ENCODE results near the gene ANGEL2.

ANGEL2 gene

GRCh38 chr1:212981025-212981495 lies 34.6 kb downstream of the ANGEL2 start:
- Histone ChIP-seq H3K36me3 (ENCODE audit: control insufficient read depth, insufficient read depth, low read length) (no peaks in the 10 kb centered on the region), H3K9ac (ENCODE audit: low read length) (no peak overlapping the region)

GRCh38 chr1:212980123-212980785 lies 35.4 kb downstream of the ANGEL2 start:
- Histone ChIP-seq H3K4me3 (ENCODE audit: low read length) (no peak overlapping the region), H3K36me3 (ENCODE audit: control insufficient read depth, insufficient read depth, low read length) (no peaks in the 10 kb centered on the region), H3K9ac (ENCODE audit: low read length) (no peak overlapping the region), H3K4me1 (ENCODE audit: control insufficient read depth, insufficient read depth, low read length) (peaks cover 10% of the 10 kb centered on the region), H3K27me3 (ENCODE audit: control insufficient read depth, insufficient read depth, low read length) (no peaks in the 10 kb centered on the region), H3K9me3 (ENCODE audit: control insufficient read depth, low read length) (no peaks in the 10 kb centered on the region)

More at GRCh38 chr1:212981025-212981495, 34.6 kb downstream of the ANGEL2 start:
- H3K4me3 ChIP-seq (ENCODE audit: low read length) = no peak overlapping the region
- H3K4me1 ChIP-seq (ENCODE audit: control insufficient read depth, insufficient read depth, low read length) = peaks cover 10% of the 10 kb centered on the region
- H3K27me3 ChIP-seq (ENCODE audit: control insufficient read depth, insufficient read depth, low read length) = no peaks in the 10 kb centered on the region
- H3K9me3 ChIP-seq (ENCODE audit: control insufficient read depth, low read length) = no peaks in the 10 kb centered on the region

GRCh38 chr1:212979340-212980122 lies 36.1 kb downstream of the ANGEL2 start:
- H3K9ac ChIP-seq (ENCODE audit: low read length) = no peak overlapping the region
- peaks cover 10% of the 10 kb centered on the region for H3K4me1 ChIP-seq (ENCODE audit: control insufficient read depth, insufficient read depth, low read length)
- H3K9me3 ChIP-seq (ENCODE audit: control insufficient read depth, low read length) = no peaks in the 10 kb centered on the region
- no peaks in the 10 kb centered on the region for H3K27me3 ChIP-seq (ENCODE audit: control insufficient read depth, insufficient read depth, low read length)
- H3K36me3 ChIP-seq (ENCODE audit: control insufficient read depth, insufficient read depth, low read length) = no peaks in the 10 kb centered on the region
- H3K4me3 ChIP-seq (ENCODE audit: low read length) = no peak overlapping the region

GRCh38 chr1:212977781-212978645 lies 37.7 kb downstream of the ANGEL2 start:
- peaks cover 10% of the 10 kb centered on the region for H3K4me1 ChIP-seq (ENCODE audit: control insufficient read depth, insufficient read depth, low read length)
- H3K27me3 ChIP-seq (ENCODE audit: control insufficient read depth, insufficient read depth, low read length) = no peaks in the 10 kb centered on the region
- H3K4me3 ChIP-seq (ENCODE audit: low read length) = no peak overlapping the region
- no peaks in the 10 kb centered on the region for H3K36me3 ChIP-seq (ENCODE audit: control insufficient read depth, insufficient read depth, low read length)
- no peaks in the 10 kb centered on the region for H3K9me3 ChIP-seq (ENCODE audit: control insufficient read depth, low read length)
- no peak overlapping the region for H3K9ac ChIP-seq (ENCODE audit: low read length)

GRCh38 chr1:212976586-212976985 lies 39.1 kb downstream of the ANGEL2 start:
- Histone ChIP-seq H3K27me3 (ENCODE audit: control insufficient read depth, insufficient read depth, low read length) (no peaks in the 10 kb centered on the region), H3K9ac (ENCODE audit: low read length) (no peak overlapping the region), H3K36me3 (ENCODE audit: control insufficient read depth, insufficient read depth, low read length) (no peaks in the 10 kb centered on the region), H3K9me3 (ENCODE audit: control insufficient read depth, low read length) (no peaks in the 10 kb centered on the region), H3K4me3 (ENCODE audit: low read length) (no peak overlapping the region), H3K4me1 (ENCODE audit: control insufficient read depth, insufficient read depth, low read length) (peaks cover 10% of the 10 kb centered on the region)

- H3K27me3 ChIP-seq (ENCODE audit: control insufficient read depth, insufficient read depth, low read length) = no peaks in the 10 kb centered on the region
- no peaks in the 10 kb centered on the region for H3K4me1 ChIP-seq (ENCODE audit: control insufficient read depth, insufficient read depth, low read length)
- no peak overlapping the region for H3K9ac ChIP-seq (ENCODE audit: low read length)
- no peaks in the 10 kb centered on the region for H3K9me3 ChIP-seq (ENCODE audit: control insufficient read depth, low read length)
- no peak overlapping the region for H3K4me3 ChIP-seq (ENCODE audit: low read length)
- no peaks in the 10 kb centered on the region for H3K36me3 ChIP-seq (ENCODE audit: control insufficient read depth, insufficient read depth, low read length)
These were observed 40.4 kb downstream of the ANGEL2 start for GRCh38 chr1:212975111-212975918.

GRCh38 chr1:212974711-212975110 lies 41.0 kb downstream of the ANGEL2 start:
- H3K4me1 ChIP-seq (ENCODE audit: control insufficient read depth, insufficient read depth, low read length) = no peaks in the 10 kb centered on the region
- no peaks in the 10 kb centered on the region for H3K36me3 ChIP-seq (ENCODE audit: control insufficient read depth, insufficient read depth, low read length)
- no peak overlapping the region for H3K9ac ChIP-seq (ENCODE audit: low read length)
- H3K4me3 ChIP-seq (ENCODE audit: low read length) = no peak overlapping the region
- H3K27me3 ChIP-seq (ENCODE audit: control insufficient read depth, insufficient read depth, low read length) = no peaks in the 10 kb centered on the region
- H3K9me3 ChIP-seq (ENCODE audit: control insufficient read depth, low read length) = no peaks in the 10 kb centered on the region

GRCh38 chr1:212973899-212974298 lies 41.8 kb downstream of the ANGEL2 start:
- Histone ChIP-seq H3K9ac (ENCODE audit: low read length) (no peak overlapping the region), H3K4me1 (ENCODE audit: control insufficient read depth, insufficient read depth, low read length) (no peaks in the 10 kb centered on the region), H3K9me3 (ENCODE audit: control insufficient read depth, low read length) (no peaks in the 10 kb centered on the region), H3K4me3 (ENCODE audit: low read length) (no peak overlapping the region), H3K36me3 (ENCODE audit: control insufficient read depth, insufficient read depth, low read length) (no peaks in the 10 kb centered on the region), H3K27me3 (ENCODE audit: control insufficient read depth, insufficient read depth, low read length) (no peaks in the 10 kb centered on the region)

GRCh38 chr1:212973426-212973825 lies 42.2 kb downstream of the ANGEL2 start:
- Histone ChIP-seq H3K4me1 (ENCODE audit: control insufficient read depth, insufficient read depth, low read length) (no peaks in the 10 kb centered on the region), H3K9ac (ENCODE audit: low read length) (no peak overlapping the region), H3K9me3 (ENCODE audit: control insufficient read depth, low read length) (no peaks in the 10 kb centered on the region)

GRCh38 chr1:212971312-212971711 lies 44.4 kb downstream of the ANGEL2 start:
- Histone ChIP-seq H3K36me3 (ENCODE audit: control insufficient read depth, insufficient read depth, low read length) (no peaks in the 10 kb centered on the region), H3K4me3 (ENCODE audit: low read length) (no peak overlapping the region), H3K4me1 (ENCODE audit: control insufficient read depth, insufficient read depth, low read length) (no peaks in the 10 kb centered on the region), H3K9ac (ENCODE audit: low read length) (no peak overlapping the region), H3K27me3 (ENCODE audit: control insufficient read depth, insufficient read depth, low read length) (no peaks in the 10 kb centered on the region), H3K9me3 (ENCODE audit: control insufficient read depth, low read length) (no peaks in the 10 kb centered on the region)

More at GRCh38 chr1:212973426-212973825, 42.2 kb downstream of the ANGEL2 start:
- H3K4me3 ChIP-seq (ENCODE audit: low read length) = no peak overlapping the region
- no peaks in the 10 kb centered on the region for H3K36me3 ChIP-seq (ENCODE audit: control insufficient read depth, insufficient read depth, low read length)
- no peaks in the 10 kb centered on the region for H3K27me3 ChIP-seq (ENCODE audit: control insufficient read depth, insufficient read depth, low read length)

GRCh38 chr1:212970085-212970484 lies 45.6 kb downstream of the ANGEL2 start:
- H3K9ac ChIP-seq (ENCODE audit: low read length) = no peak overlapping the region
- H3K4me3 ChIP-seq (ENCODE audit: low read length) = no peak overlapping the region
- no peaks in the 10 kb centered on the region for H3K4me1 ChIP-seq (ENCODE audit: control insufficient read depth, insufficient read depth, low read length)
- H3K27me3 ChIP-seq (ENCODE audit: control insufficient read depth, insufficient read depth, low read length) = no peaks in the 10 kb centered on the region
- H3K9me3 ChIP-seq (ENCODE audit: control insufficient read depth, low read length) = no peaks in the 10 kb centered on the region
- no peaks in the 10 kb centered on the region for H3K36me3 ChIP-seq (ENCODE audit: control insufficient read depth, insufficient read depth, low read length)

Data from mucosa of stomach (tissue), 1 donor.